ENCODE measurements around the gene SMURF1. TPM values are rescaled to one million over a fixed set of nuclear protein-coding genes. Genes with fewer than 3 reads are reported as not detected.

SMURF1 gene
- total and polyA plus RNA-seq, 2 experiments from 2014 or later = 11.9 to 24.5 TPM

DNA sequence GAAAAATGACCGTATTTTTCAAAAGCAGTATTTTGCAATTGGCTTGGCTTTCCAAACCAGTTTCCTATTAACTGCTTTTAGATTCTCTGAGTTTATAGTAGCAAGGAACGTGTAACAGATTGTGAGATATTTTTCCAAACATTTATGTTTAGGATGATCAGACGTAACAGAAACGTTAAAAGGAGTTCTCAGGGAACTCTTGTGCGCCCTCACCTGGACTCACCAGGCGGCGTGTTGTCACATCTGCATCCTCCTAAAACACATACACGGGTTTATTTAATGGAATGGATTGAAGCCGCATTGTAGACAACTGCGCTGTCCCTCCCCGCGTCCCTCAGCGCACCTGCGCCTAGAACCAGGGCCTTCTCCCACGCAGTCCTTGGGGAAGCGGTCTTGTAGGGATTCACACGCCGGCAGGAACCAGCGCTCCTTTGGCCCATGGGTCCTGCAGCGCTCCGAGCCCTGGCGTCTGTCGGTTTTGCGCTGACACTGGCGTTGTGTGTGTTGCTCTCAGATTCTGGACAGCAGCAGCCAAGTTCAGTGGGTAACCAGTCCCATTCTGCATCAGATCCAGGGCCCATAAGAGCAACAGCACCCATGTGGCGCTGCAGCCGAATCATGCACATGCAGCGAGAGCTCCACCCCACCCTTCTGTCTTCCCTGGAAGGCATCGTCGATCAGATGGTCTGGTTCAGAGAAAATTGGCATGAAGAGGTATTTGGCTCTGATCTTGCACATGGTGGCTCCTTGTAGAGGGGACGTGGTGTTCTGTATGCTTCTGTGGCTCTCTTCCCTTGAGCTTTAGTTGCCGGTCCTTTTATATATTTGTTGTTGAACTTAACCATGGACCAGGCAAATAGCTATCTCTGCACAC, 150.6 kb downstream of the SMURF1 start:
- no peak overlapping the region for H3K27ac ChIP-seq
- H3K27me3 ChIP-seq = no peaks in the 10 kb centered on the region
- H3K9me3 ChIP-seq (ENCODE audit: low read depth) = no peaks in the 10 kb centered on the region
- no peaks in the 10 kb centered on the region for H3K4me1 ChIP-seq (ENCODE audit: low read depth)
- no peak overlapping the region for H3K4me3 ChIP-seq
- DNase-seq (ENCODE audit: low read depth in 1 of 2, low spot score in 1 of 2) = no peak
- peaks cover 86% of the 10 kb centered on the region for H3K36me3 ChIP-seq
- TF ChIP-seq, protein P1, sequence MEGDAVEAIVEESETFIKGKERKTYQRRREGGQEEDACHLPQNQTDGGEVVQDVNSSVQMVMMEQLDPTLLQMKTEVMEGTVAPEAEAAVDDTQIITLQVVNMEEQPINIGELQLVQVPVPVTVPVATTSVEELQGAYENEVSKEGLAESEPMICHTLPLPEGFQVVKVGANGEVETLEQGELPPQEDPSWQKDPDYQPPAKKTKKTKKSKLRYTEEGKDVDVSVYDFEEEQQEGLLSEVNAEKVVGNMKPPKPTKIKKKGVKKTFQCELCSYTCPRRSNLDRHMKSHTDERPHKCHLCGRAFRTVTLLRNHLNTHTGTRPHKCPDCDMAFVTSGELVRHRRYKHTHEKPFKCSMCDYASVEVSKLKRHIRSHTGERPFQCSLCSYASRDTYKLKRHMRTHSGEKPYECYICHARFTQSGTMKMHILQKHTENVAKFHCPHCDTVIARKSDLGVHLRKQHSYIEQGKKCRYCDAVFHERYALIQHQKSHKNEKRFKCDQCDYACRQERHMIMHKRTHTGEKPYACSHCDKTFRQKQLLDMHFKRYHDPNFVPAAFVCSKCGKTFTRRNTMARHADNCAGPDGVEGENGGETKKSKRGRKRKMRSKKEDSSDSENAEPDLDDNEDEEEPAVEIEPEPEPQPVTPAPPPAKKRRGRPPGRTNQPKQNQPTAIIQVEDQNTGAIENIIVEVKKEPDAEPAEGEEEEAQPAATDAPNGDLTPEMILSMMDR (IDR thresholded peaks at IDR 0.05; ENCODE audit: low read depth, low read length) = no peak

DNA sequence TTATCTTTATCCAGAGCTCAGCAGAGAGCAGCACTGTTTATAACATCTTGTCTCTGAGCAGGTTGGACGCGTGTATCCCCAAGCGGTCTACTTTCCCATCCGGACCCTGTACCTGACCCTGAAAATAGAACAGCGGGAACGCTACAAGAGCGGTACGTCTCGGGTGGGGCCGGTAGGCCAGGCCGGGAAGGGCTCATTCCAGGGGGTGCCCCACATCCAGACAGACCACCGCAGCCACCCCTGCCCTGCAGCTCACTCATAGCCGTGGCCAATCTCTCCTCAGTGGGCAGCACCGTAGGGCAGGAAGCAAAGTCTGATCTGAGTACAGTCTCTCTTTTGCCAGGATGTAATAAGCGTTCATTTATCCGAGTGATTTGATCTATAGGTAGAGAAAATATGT, 151.8 kb downstream of the SMURF1 start:
- no peaks in the 10 kb centered on the region for H3K4me1 ChIP-seq (ENCODE audit: low read depth)
- TF ChIP-seq, protein P1 (IDR thresholded peaks at IDR 0.05; ENCODE audit: low read depth, low read length) = no peak
- H3K27ac ChIP-seq = no peak overlapping the region
- no peak for DNase-seq (ENCODE audit: low read depth in 1 of 2, low spot score in 1 of 2)
- no peaks in the 10 kb centered on the region for H3K9me3 ChIP-seq (ENCODE audit: low read depth)
- H3K4me3 ChIP-seq = no peak overlapping the region
- H3K27me3 ChIP-seq = no peaks in the 10 kb centered on the region
- peaks cover 97% of the 10 kb centered on the region for H3K36me3 ChIP-seq

DNA sequence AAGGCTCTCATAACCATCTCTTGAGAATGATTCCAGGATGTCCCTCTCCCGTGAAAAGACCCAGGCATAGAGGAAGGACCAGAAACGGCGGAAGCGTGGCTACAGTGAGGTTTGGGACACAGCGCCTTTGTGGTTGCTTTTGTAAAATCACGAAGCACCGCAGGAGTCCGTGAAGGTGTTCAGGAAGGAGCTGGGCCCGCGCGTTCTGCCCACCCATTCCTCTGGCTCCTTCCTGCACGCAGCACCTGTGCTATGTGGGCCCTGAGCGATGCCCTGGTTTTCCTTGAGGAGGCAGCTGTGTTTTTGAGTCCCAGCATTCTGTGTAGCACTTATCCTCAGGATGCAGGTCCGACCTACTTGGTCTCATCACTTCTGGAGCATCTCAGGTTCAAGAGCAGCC, 152.8 kb downstream of the SMURF1 start:
- TF ChIP-seq, protein P1 (IDR thresholded peaks at IDR 0.05; ENCODE audit: low read depth, low read length) = no peak
- DNase-seq (ENCODE audit: low read depth in 1 of 2, low spot score in 1 of 2) = no peak
- H3K27me3 ChIP-seq = no peaks in the 10 kb centered on the region
- H3K4me1 ChIP-seq (ENCODE audit: low read depth) = no peaks in the 10 kb centered on the region
- H3K9me3 ChIP-seq (ENCODE audit: low read depth) = no peaks in the 10 kb centered on the region
- no peak overlapping the region for H3K4me3 ChIP-seq
- no peak overlapping the region for H3K27ac ChIP-seq
- peaks cover 97% of the 10 kb centered on the region for H3K36me3 ChIP-seq

DNA sequence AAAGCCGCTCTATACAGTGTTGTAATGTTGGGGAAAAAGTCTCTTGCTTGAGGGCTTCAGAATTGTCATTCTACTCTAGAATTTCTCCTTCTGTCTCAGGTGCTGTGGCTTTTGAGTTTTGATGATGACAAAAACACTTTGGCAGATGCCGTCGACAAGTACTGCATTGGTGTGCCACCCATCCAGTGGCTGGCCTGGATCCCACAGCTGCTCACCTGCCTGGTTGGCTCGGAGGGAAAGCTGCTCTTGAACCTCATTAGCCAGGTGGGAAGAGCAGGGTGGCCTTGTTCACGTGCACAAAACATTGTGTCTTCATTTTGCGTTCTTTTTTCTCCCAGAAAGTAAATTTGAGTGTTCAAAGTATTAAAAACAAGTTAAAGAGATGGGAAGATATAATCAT, 153.6 kb downstream of the SMURF1 start:
- Histone ChIP-seq H3K4me1 (ENCODE audit: low read depth) (no peaks in the 10 kb centered on the region), H3K27ac (no peak overlapping the region), H3K4me3 (no peak overlapping the region), H3K27me3 (no peaks in the 10 kb centered on the region), H3K9me3 (ENCODE audit: low read depth) (no peaks in the 10 kb centered on the region), H3K36me3 (peaks cover 97% of the 10 kb centered on the region)
- no peak for DNase-seq (ENCODE audit: low read depth in 1 of 2, low spot score in 1 of 2)
- TF ChIP-seq, protein P1 (IDR thresholded peaks at IDR 0.05; ENCODE audit: low read depth, low read length) = no peak

DNA sequence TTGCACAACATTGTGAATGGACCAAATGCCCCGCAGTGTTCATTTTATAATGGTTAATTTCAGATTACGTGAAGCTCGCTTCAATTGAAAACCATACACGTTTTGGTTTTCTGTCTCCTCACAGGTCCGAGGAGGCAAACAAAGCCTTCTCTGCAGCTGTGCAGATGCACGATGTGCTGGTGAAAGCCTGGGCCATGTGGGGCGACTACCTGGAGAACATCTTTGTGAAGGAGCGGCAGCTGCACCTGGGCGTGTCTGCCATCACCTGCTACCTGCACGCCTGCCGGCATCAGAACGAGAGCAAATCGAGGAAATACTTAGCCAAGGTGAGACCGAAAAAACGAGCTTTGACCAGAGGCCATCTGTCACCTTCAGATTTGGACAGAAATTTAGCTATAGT, 155.3 kb downstream of the SMURF1 start:
- H3K4me3 ChIP-seq = no peak overlapping the region
- no peak overlapping the region for H3K27ac ChIP-seq
- TF ChIP-seq, protein P1 (IDR thresholded peaks at IDR 0.05; ENCODE audit: low read depth, low read length) = no peak
- H3K4me1 ChIP-seq (ENCODE audit: low read depth) = no peaks in the 10 kb centered on the region
- no peak for DNase-seq (ENCODE audit: low read depth in 1 of 2, low spot score in 1 of 2)
- H3K27me3 ChIP-seq = no peaks in the 10 kb centered on the region
- no peaks in the 10 kb centered on the region for H3K9me3 ChIP-seq (ENCODE audit: low read depth)
- H3K36me3 ChIP-seq = peaks cover 95% of the 10 kb centered on the region

Measured in cardiac muscle cell (in vitro differentiated cells and primary cell).